HEK293 (cell line): Measurements from ENCODE around the gene THBS2.

Experiments used
- CTCF ChIP-seq: fragments of 450-650 bp; formaldehyde crosslinking; IDR thresholded peaks from 2 replicates; pipeline ENCODE4 v1.5.1; 2016; ENCODE audit warnings: missing biosample characterization, missing genetic modification characterization
- KLF9 ChIP-seq: fragments of 450-650 bp; formaldehyde crosslinking; IDR thresholded peaks from 2 replicates; pipeline ENCODE4 v1.5.1; 2016; ENCODE audit warnings: missing biosample characterization, missing genetic modification characterization, low read depth
- YY1 ChIP-seq: fragments of 450-650 bp; formaldehyde crosslinking; IDR thresholded peaks from 2 replicates; pipeline ENCODE4 v1.5.1; 2018; ENCODE audit warnings: missing biosample characterization, missing genetic modification characterization
- ZNF600 ChIP-seq: fragments of 450-650 bp; formaldehyde crosslinking; IDR thresholded peaks from 2 replicates; pipeline ENCODE4 v1.5.1; 2016; ENCODE audit warnings: missing biosample characterization, missing genetic modification characterization
- TF ChIP-seq, protein P1 (sequence below): sonication (generic); formaldehyde crosslinking; IDR thresholded peaks from 2 replicates; pipeline ENCODE4 v1.8.1; 2022; ENCODE audit warnings: mild to moderate bottlenecking, moderate library complexity, missing genetic modification reagents

- TF ChIP-seq CTCF (tag by site-specific recombination) (no peak), ZNF600 (tag by site-specific recombination) (no peak), KLF9 (no peak), YY1 (tag by site-specific recombination) (no peak)
- TF ChIP-seq, protein P1, sequence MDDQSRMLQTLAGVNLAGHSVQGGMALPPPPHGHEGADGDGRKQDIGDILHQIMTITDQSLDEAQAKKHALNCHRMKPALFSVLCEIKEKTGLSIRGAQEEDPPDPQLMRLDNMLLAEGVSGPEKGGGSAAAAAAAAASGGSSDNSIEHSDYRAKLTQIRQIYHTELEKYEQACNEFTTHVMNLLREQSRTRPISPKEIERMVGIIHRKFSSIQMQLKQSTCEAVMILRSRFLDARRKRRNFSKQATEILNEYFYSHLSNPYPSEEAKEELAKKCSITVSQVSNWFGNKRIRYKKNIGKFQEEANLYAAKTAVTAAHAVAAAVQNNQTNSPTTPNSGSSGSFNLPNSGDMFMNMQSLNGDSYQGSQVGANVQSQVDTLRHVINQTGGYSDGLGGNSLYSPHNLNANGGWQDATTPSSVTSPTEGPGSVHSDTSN: no peak
These were observed 41.8 kb downstream of the THBS2 start for GRCh38 chr6:169211881-169212280.
